K562 (cell line): ENCODE results near the gene MMGT1. TPM values are rescaled to one million over a fixed set of nuclear protein-coding genes. Genes with fewer than 3 reads are reported as not detected.

Experiments
- ADNP ChIP-seq: fragments of 200-800 bp; sonication (Bioruptor generic); IDR thresholded peaks from 2 replicates; pipeline ENCODE4 v1.6.1; 2016; ENCODE audit warnings: missing genetic modification characterization, missing compliant biosample characterization
- BHLHE40 ChIP-seq: IDR thresholded peaks from 2 replicates; pipeline ENCODE4 v1.6.1; 2011; ENCODE audit warnings: low read length, improper control_type of control experiment
- CC2D1A ChIP-seq: fragments of 450-650 bp; IDR thresholded peaks from 2 replicates; pipeline ENCODE4 v1.6.1; 2017; ENCODE audit warnings: mild to moderate bottlenecking
- CTCF ChIP-seq, 3 experiments: IDR thresholded peaks in 2 of 3; conservative IDR thresholded peaks in 1 of 3; 2 replicates each; pipeline ENCODE4 v1.5.1; 2011 to 2012; ENCODE audit warnings: low read length in 3 of 3, mild to moderate bottlenecking in 3 of 3, control low read depth in 2 of 3, improper control_type of control experiment in 1 of 3, inconsistent platforms in 1 of 3, low read depth in 1 of 3, mixed read lengths in 1 of 3, moderate library complexity in 1 of 3; ENCODE audit not compliant: insufficient read depth in 2 of 3
- DDX20 ChIP-seq: fragments of 450-650 bp; IDR thresholded peaks from 2 replicates; pipeline ENCODE4 v1.6.1; 2016; ENCODE audit warnings: missing genetic modification characterization, low read depth, mild to moderate bottlenecking, missing compliant biosample characterization, moderate library complexity
- DEAF1 ChIP-seq: fragments of 450-650 bp; formaldehyde crosslinking; IDR thresholded peaks from 2 replicates; pipeline ENCODE4 v1.4.0; 2020; ENCODE audit warnings: mild to moderate bottlenecking, moderate library complexity
- ETV5 ChIP-seq: sonication (generic); formaldehyde crosslinking; IDR thresholded peaks from 2 replicates; pipeline ENCODE4 v1.4.0; 2020; ENCODE audit warnings: low read depth, mild to moderate bottlenecking, missing genetic modification reagents
- GATAD2B ChIP-seq: fragments of 450-650 bp; IDR thresholded peaks from 2 replicates; pipeline ENCODE4 v1.6.1; 2017; ENCODE audit warnings: mild to moderate bottlenecking, borderline replicate concordance
- JUNB ChIP-seq: fragments of 450-650 bp; formaldehyde crosslinking; conservative IDR thresholded peaks from 2 replicates; pipeline ENCODE4 v1.4.0; 2020; ENCODE audit warnings: mild to moderate bottlenecking
- LARP7 ChIP-seq: fragments of 450-650 bp; IDR thresholded peaks from 2 replicates; pipeline ENCODE4 v1.6.1; 2016
- MIER1 ChIP-seq: fragments of 450-650 bp; IDR thresholded peaks from 2 replicates; pipeline ENCODE4 v1.6.1; 2016; ENCODE audit warnings: antibody characterized with exemption, mild to moderate bottlenecking, low read depth
- NCOA1 ChIP-seq: fragments of 450-650 bp; IDR thresholded peaks from 2 replicates; pipeline ENCODE4 v1.6.1; 2016; ENCODE audit warnings: low read depth
- NR2C2 ChIP-seq, 2 experiments: fragments of 200-800 bp in 1 of 2; sonication (Bioruptor generic) in 1 of 2; sonication (generic) in 1 of 2; formaldehyde crosslinking in 1 of 2; IDR thresholded peaks; 2 replicates each; pipeline versions ENCODE4 v1.6.1 to v1.8.0; 2016 to 2022; ENCODE audit warnings: mild to moderate bottlenecking in 1 of 2, missing compliant biosample characterization in 1 of 2, missing genetic modification characterization in 1 of 2, missing genetic modification reagents in 1 of 2
- RAD21 ChIP-seq, 2 experiments: fragments of 250-450 bp in 1 of 2; fragments of 450-650 bp in 1 of 2; sonication (Bioruptor Pico) in 1 of 2; formaldehyde crosslinking in 1 of 2; IDR thresholded peaks in 1 of 2; conservative IDR thresholded peaks in 1 of 2; 2 replicates each; pipeline versions ENCODE4 v1.4.0 to v1.8.0; 2020 to 2022; ENCODE audit warnings: mild to moderate bottlenecking in 2 of 2, moderate library complexity in 1 of 2
- RFX1 ChIP-seq: fragments of 450-650 bp; IDR thresholded peaks from 2 replicates; pipeline ENCODE4 v1.6.1; 2016; ENCODE audit warnings: mild to moderate bottlenecking, moderate library complexity
- SIRT6 ChIP-seq: IDR thresholded peaks from one replicate; pipeline ENCODE4 v1.6.1; 2012; ENCODE audit warnings: low read depth, mild to moderate bottlenecking, control low read depth, inconsistent platforms, low read length, moderate library complexity
- SMC3 ChIP-seq: conservative IDR thresholded peaks from 2 replicates; pipeline ENCODE4 v1.6.1; 2011; ENCODE audit warnings: low read depth, low read length, improper control_type of control experiment; ENCODE audit not compliant: insufficient read depth
- ZNF253 ChIP-seq: fragments of 250-450 bp; sonication (Bioruptor Pico); conservative IDR thresholded peaks from 2 replicates; pipeline ENCODE4 v1.6.1; 2021; ENCODE audit warnings: mild to moderate bottlenecking
- ZNF408 ChIP-seq: fragments of 250-450 bp; sonication (Bioruptor Pico); IDR thresholded peaks from 2 replicates; pipeline ENCODE4 v1.4.0; 2020; ENCODE audit warnings: low read depth, mild to moderate bottlenecking, moderate library complexity
- ZNF644 ChIP-seq: fragments of 200-800 bp; sonication (Bioruptor generic); IDR thresholded peaks from 2 replicates; pipeline ENCODE4 v1.6.1; 2016; ENCODE audit warnings: low read depth, missing genetic modification characterization, missing compliant biosample characterization
- polyA plus RNA-seq, 8 experiments: library from polyadenylated mRNA; depleted of rRNA in 4 of 8; stranded (reverse) in 5 of 8; unstranded in 3 of 8; fragments of >200 nt; fragmentation: Nextera tagmentation in 2 of 8; fragmentation: Illumina TruSeq in 1 of 8; extraction: Ambion mirVana in 2 of 8; extraction: Trizol in 1 of 8; gene quantifications; 2 replicates each; pipeline versions ENCODE4 v1.2.1 to v1.2.3, GENCODE V29; 2011 to 2014; ENCODE audit warnings: inconsistent platforms in 1 of 8, missing spikeins in 1 of 8
- total RNA-seq, 7 experiments: library from RNA; depleted of rRNA in 6 of 7; stranded (reverse); fragments of >200 nt in 6 of 7; fragmentation: Illumina TruSeq in 2 of 7; extraction: Trizol in 2 of 7; gene quantifications; 2 replicates each; pipeline versions ENCODE4 v1.2.1 to v1.2.3, GENCODE V29; 2011 to 2021; ENCODE audit warnings: low replicate concordance in 1 of 7

Gene MMGT1
- total and polyA plus RNA-seq, 9 of the 15 experiments (the other 6 are each of a cell fraction or from before 2014, with no cell fraction given): 11.3 to 25.4 (median 22.5) TPM

- no peak for TF ChIP-seq NR2C2 (CRISPR knock-in tag; IDR thresholded peaks at IDR 0.05)
- TF ChIP-seq NR2C2 (tag; IDR thresholded peaks at IDR 0.05): no peak
- no peak for TF ChIP-seq NCOA1
- no peak for TF ChIP-seq BHLHE40
- no peak for TF ChIP-seq SIRT6
- peak; percentile 27; the same call in 1 of the 2 replicates for TF ChIP-seq DEAF1 (CRISPR knock-in tag)
- TF ChIP-seq GATAD2B: no peak
- TF ChIP-seq CTCF (IDR thresholded peaks at IDR 0.05 in 2 of 3, conservative IDR thresholded peaks at IDR 0.05 in 1 of 3; ENCODE audit: insufficient read depth in 2 of 3, low read depth in 1 of 3, low read length in 3 of 3): peak; percentile 71 to 77 (median 73)
- TF ChIP-seq JUNB (CRISPR knock-in tag): no peak
- no peak for TF ChIP-seq ETV5
- no peak for TF ChIP-seq ZNF644 (tag)
- TF ChIP-seq ZNF408 (CRISPR knock-in tag): no peak
- no peak for TF ChIP-seq DDX20 (tag)
- no peak for TF ChIP-seq ADNP (tag)
- peak; percentile 72 for TF ChIP-seq SMC3
- TF ChIP-seq RAD21 (CRISPR knock-in tag; conservative IDR thresholded peaks at IDR 0.05 in 1 of 2, IDR thresholded peaks at IDR 0.05 in 1 of 2): peak; percentile 78 to 85
- TF ChIP-seq MIER1: no peak
- TF ChIP-seq RFX1: no peak
- no peak for TF ChIP-seq LARP7
- no peak for TF ChIP-seq ZNF253 (CRISPR knock-in tag)
- TF ChIP-seq CC2D1A: 0 out of 2 replicates have a peak, but pooled peaks have one; percentile 20
Observed at GRCh38 chrX:135931644-135932487, 41.9 kb downstream of the MMGT1 start (continued).
